ENCODE results near the gene RFFL.

RFFL gene

DNA sequence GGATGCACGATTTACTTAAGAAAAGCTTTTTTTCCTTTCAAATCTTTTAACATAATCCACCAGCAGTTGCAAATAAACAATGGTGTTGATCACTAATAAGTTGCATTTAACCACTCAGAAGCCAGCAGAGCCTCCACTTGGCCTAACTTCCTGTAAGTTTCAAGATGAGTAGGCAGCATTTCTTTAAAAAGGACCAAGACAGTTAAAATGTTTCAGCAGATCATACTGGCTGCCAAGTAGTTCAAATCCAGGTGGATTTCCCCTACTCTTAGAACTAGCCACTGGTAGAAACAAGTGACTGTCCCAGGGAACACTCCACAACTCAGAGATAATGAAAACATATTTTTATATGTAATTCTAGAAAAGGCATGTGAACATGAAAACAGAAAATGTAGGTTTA, 17.0 kb upstream of the RFFL start:
- DNase-seq = no peak

DNA sequence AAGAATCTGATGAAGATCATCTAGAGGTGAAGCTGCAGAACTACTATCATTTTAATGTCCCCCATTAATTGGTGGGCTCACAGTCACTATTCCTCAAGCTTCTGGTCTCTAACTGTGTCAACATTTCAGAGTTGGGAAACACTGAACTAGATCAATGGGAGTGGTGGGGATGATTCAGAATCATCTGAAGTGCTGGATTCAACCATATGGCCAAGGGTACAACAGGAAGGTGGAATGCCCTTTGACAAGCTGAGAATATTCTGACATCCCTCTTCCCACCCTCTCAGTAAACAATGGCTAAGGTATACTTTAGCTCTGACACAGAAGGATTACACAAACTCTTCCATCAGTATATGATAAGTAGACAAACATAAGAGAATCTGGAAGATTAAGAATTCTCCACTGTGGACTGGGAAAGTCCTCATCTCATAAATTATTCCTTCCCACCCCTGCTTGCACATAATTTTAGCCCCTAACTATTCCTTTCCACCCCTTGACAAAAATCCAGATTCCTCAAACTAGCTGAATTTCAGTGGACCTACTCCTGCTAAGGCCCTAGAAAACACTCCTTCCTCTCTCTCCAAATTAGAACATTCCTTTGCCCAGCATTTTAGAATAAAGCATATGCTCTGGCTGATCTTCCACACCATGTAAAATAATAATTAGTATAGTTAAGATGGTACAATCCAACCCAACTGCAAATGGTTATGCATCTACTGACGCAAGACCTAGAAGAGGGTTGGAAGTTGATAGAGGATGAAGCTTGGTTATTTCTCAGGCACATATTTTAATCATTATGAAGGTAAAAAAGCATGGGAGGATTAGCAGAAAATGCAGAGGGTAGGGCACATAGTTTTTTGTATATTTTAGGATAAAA, 16.3 kb upstream of the RFFL start:
- no peak for DNase-seq

DNA sequence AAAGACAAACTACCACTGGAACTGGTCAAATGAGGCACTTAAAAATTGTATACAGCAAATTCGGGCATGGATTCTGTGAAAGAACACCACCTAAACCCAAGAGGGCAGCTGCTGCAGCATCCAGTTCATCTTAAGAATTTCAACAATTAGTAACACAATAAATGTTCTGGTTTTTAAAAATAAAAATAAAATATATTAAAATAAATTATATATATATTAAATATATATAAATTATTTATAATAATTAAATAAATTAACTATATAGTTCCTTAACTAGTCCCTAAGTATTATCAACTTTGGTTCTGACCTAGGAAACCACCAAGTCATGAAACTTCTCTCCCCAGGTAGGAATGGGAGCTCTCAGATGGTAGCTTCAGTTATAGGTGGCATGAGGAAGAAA, 13.4 kb upstream of the RFFL start:
- DNase-seq = no peak

DNA sequence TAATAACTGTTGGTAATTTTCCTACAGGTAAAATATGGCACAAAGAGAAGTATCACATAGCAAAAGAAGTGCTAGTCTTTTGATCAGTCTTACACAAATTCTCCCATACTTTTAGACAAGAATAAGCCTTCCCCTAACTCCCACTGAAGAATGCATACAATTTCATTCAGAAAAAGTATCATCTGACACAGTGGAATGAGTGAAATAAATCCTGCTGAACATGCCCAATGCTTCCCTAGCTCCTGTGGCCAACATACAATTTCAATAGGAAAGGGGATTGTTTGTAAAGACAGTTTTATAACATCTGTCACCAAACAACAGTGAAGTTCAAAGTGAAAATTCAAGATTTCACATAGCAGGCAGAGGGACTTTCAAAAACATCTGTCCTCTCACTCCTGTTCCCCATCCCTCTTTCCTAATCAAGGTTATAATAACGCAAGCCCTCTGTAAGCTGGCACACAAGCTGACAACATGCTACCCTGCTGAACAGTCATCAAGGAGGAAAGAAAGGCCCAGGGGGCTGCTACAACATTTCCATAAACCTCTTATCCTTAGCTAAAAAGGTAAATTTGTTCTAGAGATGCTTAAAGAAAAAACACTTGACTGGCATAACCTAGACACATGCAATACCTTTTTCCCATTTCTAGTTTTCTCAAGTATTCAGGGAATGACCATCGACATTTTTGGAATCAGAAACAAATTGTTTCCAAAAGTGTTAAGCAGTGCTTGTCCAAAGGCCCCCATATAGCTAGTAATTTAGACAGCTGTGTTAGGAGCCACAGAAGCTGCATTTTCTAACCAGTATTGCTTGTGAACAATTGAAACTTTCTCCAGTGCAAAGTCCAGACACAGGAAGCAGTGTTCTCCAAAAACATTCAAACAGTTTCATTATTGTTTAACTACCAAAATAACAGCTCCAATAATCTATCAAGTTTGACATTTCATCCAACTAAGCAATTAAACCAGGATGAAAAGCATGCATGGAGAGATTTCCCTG, 11.5 kb upstream of the RFFL start:
- DNase-seq = no peak

DNA sequence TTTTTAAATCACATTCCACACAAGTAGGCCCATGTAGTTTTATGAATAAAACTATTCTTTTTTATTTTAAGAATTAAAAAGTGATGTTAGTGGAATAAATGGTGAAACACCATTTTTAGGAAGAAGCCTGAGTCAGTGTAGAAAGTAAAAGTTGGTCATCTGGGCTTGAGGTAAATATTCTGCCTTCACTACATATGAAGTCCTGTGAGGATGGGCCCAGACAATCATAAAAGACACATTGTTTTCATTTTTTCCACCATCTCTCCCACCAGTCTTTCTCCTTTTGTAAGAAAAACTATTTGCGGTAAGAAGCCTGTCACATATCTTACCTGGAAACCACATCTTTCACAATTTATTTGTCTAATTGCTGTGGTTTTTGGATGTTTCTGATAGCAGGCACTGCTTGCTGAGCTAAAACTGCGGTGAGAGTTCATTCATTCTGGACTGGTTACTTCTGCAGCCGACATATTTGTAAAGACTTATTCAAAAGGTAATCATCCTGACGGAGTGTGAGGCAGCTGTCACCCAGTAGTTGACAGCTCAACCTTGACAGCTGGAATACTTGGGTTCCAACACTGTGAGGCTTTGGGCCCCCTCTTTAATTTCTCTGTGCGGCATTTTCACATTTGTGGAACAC, 10.6 kb upstream of the RFFL start:
- no peak for DNase-seq

DNA sequence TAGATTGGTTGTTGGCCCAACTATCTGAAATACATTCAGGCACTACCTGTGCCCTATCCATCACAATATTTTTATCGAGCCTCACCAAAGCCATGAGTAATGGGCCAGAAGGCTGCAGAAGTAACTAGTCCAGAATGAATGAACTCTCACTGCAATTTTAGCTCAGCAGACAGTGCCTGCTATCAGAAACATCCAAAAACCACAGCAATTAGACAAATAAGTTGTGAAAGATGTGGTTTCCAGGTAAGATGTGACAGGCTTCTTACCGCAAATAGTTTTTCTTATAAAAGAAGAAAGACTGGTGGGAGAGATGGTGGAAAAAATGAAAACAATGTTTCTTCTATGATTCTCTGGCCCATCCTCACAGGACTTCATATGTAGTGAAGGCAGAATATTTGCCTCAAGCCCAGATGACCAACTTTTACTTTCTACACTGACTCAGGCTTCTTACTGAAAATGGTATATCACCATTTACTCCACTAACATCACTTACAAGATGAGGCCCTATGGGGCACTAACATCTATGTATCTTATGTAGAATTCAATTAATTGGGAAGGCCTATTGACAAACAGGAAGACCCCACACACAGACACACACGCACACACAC, 9.8 kb upstream of the RFFL start:
- DNase-seq = no peak

DNA sequence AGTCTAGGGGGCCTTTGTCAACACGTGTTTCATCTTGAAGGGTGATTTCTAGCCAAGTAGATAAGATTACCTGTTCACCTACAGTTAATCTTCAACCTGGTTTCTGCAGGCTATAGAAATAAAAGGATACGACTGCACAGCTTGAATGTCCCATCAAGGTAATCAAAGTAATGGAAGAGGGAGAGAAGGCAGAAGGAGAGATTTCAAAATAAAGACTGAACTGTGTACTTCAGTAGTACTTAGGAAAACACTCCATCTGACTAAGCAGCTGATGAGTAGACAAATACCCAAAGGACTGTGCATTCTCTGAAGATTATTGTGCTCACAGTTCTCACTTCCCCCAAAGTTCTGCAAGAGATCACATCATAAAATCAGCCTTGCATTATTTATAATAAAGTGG, 5.8 kb upstream of the RFFL start:
- DNase-seq = no peak

DNA sequence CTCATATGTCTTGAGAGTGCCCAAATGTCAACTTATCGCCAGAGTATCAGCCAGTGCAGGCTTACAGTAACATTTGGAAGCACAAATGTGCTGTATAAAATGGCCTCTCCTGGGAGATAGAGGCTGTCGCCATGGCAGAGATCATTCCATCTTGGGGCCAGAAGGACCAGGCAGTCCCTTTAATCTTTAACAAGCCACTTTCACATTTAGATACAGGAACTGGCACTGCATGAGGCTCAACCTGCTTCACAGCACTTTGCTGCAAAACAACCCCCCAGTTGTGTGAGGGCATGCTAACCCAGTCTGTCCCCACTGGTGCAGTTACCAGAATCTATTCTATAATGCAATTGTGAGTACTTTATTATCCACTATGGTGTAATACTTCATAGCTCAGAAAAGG, 4.7 kb upstream of the RFFL start:
- no peak for DNase-seq

DNA sequence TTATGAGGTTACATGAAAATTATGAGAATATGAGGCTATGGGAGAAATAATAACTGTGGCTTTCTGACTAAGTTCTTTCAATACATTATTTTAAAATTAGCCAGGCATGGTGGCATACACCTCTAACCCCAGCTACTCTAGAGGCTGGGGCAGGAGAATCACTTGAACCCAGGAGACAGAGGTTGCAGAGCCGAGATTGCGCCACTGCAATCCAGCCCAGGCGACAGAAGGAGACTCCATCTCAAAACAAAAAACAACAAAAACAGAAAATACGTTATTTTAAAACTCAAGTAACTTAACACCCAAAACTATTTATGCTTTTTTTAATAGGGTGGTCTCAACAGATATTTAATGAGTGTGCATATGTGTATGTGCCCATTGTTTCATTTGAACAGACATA, 2.4 kb upstream of the RFFL start:
- no peak for DNase-seq

DNA sequence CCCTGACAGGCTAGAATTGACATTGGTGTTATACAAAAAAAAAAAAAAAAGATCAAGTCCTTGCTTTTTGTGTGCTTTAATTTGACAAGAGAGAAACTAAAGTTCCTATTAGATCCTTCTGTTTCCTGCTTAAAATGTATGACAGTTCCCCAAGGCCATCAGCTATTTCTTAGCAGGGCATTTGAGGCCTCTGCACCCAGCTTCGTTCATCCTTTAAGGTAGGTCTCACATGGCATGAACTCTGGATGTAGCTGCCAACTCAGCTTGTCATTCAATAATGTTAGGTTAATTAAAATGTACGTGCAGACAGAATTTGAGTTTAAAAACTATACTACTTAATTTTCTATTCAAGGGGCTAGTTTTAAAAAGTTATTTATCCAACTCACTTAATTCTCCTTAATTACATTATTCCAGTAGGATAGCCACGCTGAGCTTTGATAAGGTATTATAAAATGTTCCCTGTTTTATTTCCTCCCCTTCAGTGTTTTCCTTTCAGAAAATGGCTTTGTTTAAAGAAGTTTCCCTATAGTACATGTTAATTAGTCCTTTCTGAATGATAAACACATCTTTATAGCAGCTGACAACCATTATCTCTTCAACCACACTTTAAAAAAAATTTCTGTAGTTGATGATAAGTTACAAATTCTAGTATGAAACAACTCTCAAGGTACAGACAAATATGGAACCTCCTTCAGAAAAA, 1.2 kb upstream of the RFFL start:
- no peak for DNase-seq

DNA sequence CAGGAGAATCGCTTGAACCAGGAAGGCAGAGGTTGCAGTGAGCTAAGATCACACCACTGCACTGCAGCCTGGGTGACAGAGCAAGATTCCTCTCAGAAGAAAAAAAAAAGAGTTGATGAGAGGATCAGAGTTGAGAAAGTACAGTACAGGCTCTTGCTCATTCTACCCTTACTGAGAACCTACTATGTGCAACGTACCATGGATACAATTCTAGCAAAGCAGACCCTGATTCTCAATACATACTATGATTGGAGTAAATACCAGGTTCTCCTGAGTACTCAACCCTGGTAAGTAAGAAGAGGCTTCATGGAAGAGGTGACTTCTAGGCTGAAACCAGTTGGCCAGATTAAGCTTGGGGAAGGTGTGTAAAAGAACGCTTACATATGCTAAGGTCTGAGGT, 1.2 kb downstream of the RFFL start:
- no peak for DNase-seq

DNA sequence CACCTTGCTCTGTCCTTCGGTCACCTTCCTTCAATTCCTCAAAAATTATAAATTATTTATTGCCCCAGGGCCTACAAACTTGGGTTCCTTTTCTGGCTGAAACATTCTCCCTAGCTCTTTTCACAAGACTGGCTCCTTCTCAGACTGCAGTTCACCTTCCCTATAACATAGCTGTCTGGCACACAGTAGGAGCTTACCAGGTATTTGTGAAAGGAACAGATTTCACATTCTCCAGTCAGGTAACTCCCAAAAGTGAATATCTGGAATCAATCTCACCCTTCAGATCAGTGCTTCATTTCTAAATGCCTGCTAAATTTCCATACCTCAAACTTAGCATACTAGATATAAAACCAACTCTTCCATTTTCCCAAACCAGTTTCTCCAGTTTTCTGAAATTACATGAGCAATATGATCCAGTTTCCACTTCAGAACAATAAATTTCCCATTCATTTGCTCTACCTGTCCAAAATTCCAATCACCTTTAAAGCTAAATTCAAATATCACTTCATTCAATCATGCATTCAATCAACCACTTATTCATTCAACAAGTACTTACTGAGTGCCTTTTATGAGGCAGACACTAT, 6.1 kb downstream of the RFFL start:
- DNase-seq = no peak

DNA sequence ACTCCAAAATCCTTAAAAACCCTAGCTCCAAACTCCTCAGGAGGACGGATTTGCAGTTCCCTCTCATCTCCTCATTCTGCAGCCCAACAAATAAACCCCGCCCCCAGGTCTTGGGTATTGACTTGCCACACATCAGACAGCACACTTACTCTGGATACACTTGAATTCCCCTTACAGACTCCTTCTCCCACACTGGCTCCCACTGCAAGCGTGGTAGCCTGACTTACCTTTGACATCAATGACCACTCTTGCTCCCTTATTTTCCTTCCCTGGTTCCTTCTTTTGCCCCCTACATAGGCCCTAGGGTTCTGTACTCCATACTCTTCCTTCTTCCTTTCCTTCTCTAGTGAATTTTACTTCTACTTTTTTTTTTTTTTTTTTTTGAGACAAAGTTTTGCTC, 7.5 kb downstream of the RFFL start:
- DNase-seq = no peak

DNA sequence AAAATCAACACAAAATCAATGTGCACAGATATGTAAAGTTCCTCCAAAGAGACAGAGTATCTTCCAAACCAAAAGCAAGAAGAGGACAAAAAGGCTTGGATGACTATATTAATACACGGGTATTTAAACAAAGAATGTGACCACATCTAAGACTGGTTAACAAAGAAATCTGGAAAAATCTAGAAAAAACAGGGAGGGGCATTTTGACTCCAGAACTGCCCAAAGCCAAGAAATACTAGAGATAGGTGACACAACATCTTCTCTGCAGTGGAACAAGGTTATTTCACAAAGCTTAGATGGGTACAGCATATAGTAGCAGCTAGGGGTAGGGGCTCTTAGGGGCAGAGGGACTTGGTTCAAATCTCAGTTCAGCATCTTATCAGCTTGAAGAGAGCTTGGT, 10.3 kb downstream of the RFFL start:
- no peak for DNase-seq

DNA sequence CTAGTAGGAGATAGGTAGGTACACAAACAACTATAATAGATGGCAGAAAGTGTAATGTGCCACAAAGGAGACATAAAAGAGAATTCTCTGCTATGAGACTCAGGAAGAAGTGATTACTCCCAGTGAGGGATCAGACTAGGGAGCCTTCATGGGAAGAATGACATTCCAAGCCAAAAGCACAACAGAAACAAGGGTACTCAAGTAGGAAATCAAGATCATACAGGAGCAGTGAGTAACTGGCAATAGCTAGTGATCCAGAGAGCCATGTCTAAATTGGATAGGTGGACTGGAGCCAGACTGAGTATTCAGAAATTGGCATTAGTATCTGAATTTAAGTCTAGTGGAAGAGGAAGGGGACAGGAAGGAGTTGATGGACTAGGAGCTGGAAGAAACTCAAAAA, 10.7 kb downstream of the RFFL start:
- DNase-seq = no peak

DNA sequence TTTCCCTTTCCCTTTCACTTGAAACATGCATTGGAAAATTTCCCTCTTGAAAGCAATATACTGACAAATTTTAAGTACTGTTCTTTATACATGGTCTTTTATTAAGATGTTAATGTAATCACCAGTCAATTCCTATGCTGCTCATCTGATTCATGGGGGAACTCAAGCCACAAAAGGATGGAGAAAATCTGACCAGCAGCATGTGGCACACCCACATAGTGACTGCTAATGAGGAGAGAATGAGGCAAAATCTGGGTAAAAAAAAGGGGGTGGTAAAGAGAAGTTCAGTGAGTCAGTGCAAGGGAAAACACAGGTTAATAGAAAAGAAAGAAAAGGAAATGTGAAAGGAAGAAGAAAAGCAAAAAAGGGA, 11.3 kb downstream of the RFFL start:
- no peak for DNase-seq

DNA sequence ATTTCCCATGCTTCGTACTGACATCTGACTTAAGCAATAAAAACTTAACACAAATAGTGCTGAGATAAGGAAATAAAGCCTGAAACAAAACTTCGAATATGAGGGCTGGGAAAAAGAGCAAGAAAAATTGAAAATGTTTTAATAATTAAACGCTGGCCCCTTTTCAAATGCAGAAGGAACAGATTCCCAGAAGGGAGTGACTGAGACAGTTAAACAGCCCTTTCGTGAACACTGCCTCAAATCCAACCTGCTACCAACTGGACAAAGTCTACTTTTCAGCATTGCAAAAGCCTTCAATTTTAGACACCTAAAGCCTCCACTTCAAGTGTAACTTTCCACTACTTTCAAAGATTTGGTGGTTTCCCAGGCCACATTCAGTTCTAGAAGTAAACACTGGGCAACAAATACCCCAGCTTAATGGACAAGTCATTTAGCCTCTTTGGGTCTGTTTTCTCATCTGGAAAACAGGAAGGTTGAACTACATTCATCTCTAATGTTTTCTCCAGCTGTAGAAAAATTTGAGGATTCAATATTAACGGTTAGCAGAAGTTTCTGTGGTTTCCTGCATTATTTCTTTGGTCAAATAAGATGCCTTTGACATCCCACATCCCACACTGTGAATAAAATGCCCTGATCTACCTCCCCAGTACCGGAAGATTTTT, 11.8 kb downstream of the RFFL start:
- no peak for DNase-seq

DNA sequence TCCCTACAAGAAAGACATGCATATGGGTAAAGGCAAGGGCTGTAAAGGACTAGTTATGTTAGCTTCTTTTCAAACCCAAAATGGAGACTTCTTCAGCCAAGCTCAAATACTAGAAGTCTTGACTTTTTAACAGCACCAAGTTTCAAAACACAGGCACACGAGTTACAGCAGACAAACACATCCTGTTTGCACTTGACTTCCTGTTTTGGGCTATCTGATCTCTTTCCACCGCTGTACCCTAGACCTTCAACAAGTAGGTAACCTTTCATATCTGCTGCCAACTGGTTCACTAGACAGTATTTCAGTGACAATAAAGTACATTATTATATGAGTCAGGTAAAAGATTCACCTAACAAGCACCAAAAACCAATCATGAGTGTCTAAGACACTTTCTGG, 12.3 kb downstream of the RFFL start:
- DNase-seq = no peak

DNA sequence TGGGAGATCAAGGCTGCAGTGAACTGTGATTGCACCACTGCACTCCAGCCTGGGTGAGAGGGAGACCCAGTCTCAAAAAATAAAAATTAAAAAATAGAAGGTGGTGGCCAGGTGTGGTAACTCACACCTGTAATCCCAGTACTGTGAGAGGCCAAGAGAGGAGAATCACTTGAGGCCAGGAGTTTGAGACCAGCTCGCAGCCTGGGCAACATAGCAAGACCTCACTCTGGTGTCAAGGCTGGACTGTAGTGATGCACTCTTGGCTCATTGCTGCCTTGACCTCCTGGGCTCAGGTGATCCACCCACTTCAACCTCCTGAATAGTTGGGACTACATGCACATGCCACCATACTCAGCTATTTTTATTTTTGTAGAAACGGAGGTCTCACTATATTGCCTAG, 13.3 kb downstream of the RFFL start:
- DNase-seq = no peak

DNA sequence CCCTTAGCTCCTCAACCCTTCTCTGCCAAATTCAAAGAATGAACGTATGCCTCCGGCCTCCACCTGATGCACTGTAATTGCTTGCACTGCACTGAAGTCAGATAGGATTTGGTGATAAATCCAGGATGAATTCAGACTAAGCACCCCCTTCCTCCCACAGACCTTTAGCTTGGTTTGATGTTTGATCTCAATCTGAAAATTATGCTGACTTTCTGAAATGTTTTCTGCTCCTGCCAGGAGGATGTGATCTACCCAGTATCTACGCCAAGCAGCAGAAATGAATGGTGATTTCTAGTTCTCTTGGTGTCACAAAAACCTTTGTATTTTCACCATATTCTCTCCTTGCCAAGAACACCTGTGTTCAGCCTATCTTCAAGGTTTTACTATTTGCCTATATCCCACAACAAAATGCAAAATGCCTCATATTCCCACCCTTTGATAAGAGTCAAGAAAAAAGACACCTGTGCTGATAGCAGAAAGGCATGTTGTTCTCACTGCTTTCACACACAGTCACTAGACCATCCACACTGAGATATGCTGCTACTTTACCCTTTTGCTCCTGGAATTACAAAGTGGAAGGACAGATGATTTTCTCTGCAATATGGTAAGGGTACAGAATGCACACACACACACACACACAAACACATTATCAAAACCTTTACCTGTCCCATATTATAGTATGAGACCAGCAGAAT, 14.7 kb downstream of the RFFL start:
- DNase-seq = no peak

DNA sequence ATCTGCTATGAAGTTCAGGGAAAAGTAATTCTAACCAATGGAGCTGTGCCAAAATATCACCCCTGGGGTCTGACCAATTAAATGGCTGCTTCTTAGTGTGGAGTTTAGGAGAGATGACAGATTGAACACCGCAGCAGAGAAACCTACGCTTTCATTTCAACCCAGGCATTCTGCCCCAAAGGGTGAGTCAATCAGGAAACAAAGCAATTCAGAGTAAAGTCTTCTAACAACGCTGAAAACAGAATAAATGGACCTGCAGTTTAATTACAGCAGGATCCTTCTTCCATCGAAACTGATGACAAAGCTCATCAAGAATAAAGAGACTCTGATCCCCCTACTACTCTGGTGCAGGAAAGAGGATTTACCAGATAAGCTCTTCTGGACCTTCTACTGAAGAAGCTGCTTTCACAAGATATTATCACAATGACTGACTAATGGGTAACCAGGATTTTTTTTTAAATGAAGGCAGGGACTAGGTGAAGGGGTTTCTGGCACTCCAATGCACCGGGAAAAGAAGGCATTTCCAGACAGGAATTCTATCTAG, 16.7 kb downstream of the RFFL start:
- DNase-seq = no peak
